Prostate gland (tissue), 2 donors: ENCODE data around the gene TNRC18. TPM values are rescaled to one million over a fixed set of nuclear protein-coding genes. Genes with fewer than 3 reads are reported as not detected.
"Not testable (repeated sequence)": the region's sequence is repeated elsewhere in the genome, so short reads cannot be mapped to it uniquely, and the experiment has no call there.

Experiments used
- DNase-seq: peaks from one replicate; pipeline ENCODE4 v3.0.0-alpha.2; 2019; ENCODE audit warnings: low spot score
- H3K27ac ChIP-seq, 2 donors: fragments of 200-600 bp; sonication (generic); 2 replicates each; pipeline ENCODE4 v1.5.1; 2017 to 2019
- H3K27me3 ChIP-seq: fragments of 200-600 bp; sonication (generic); replicated peaks from 2 replicates; pipeline ENCODE4 v1.5.1; 2019; ENCODE audit not compliant: insufficient read depth
- H3K36me3 ChIP-seq, 2 donors: fragments of 200-600 bp; sonication (generic); 1 replicate in 1 of 2; 2 replicates in 1 of 2; pipeline versions ENCODE4 v1.5.1 to v1.8.1; 2017 to 2019
- H3K4me1 ChIP-seq: fragments of 200-600 bp; sonication (generic); replicated peaks from 2 replicates; pipeline ENCODE4 v1.5.1; 2019
- H3K4me3 ChIP-seq, 2 donors: fragments of 200-600 bp; sonication (generic); 2 replicates each; pipeline ENCODE4 v1.5.1; 2017 to 2019
- H3K9me3 ChIP-seq: fragments of 200-600 bp; sonication (generic); 2 replicates; pipeline ENCODE4 v1.5.1; 2017
- CTCF ChIP-seq, 4 experiments: fragments of 200-600 bp in 2 of 4; fragments of 450-650 bp in 2 of 4; sonication (generic) in 2 of 4; IDR thresholded peaks; 1 replicate in 3 of 4; 2 replicates in 1 of 4; pipeline ENCODE4 v1.5.1; 2016 to 2019; ENCODE audit warnings: antibody characterized with exemption in 4 of 4, mild to moderate bottlenecking in 2 of 4, moderate library complexity in 2 of 4
- POLR2A ChIP-seq: fragments of 450-650 bp; IDR thresholded peaks from one replicate; pipeline ENCODE4 v1.6.1; 2016; ENCODE audit warnings: antibody characterized with exemption, mild to moderate bottlenecking
- POLR2AphosphoS5 ChIP-seq: sonication (generic); formaldehyde crosslinking; IDR thresholded peaks from one replicate; pipeline ENCODE4 v1.6.1; 2017; ENCODE audit warnings: antibody characterized with exemption
- WGBS: methylation state at CpG from one replicate; pipeline ENCODE4 v1.1.5; 2018; 5-methylcytosine and 5-hydroxymethylcytosine counted together
- intact Hi-C: fragments of 100-400 bp; cut with DNase I; formaldehyde crosslinking; loops from one replicate; pipeline ENCODE4 v1.14.2; 2022
- total RNA-seq, 2 donors: library from RNA; depleted of rRNA; stranded (reverse); fragments of >200 nt; gene quantifications; one replicate each; pipeline ENCODE4 v1.1.0, GENCODE V29; 2016

TNRC18 gene
- total RNA-seq, 2 donors from 2014 or later = 138 to 290 TPM

DNA sequence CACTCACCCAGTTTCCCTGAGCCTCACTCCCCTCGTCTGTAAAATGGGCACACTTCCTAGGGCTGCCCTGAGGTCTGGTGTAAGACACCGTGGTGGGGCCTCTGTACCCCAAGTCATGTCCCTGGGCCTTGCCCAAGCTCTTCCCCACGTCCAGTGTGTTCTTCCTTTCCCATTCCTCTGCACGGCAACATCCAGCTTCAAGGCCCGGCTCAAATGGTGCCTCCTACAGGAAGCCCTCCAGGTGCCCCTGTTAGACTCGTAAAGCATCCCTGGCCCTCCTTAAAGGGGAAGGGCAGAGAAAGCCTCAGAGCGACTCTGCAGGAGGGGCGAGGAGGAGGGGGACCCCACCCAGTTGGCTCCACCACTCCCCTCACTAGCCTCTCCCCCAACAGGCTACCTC lies 132.3 kb downstream of the TNRC18 start:
- Histone ChIP-seq H3K9me3 (no peaks in the 10 kb centered on the region), H3K27ac (no peak overlapping the region), H3K4me3 (no peak overlapping the region), H3K4me1 (no peaks in the 10 kb centered on the region), H3K27me3 (no peaks in the 10 kb centered on the region), H3K36me3 (no peaks in the 10 kb centered on the region)
- 81% methylated on average over 6 of the region's 8 CpGs for WGBS
- intact Hi-C loops = no loop called here
- DNase-seq = no peak
- TF ChIP-seq CTCF (IDR thresholded peaks at IDR 0.05) (no peak), POLR2A (no peak), POLR2AphosphoS5 (no peak)

- no peak for DNase-seq
- intact Hi-C loops = no loop called here
- WGBS = 92% methylated on average over 7 of the region's 7 CpGs
- no peaks in the 10 kb centered on the region for H3K9me3 ChIP-seq
- no peak for TF ChIP-seq POLR2AphosphoS5
- H3K36me3 ChIP-seq = no peaks in the 10 kb centered on the region
- no peaks in the 10 kb centered on the region for H3K27me3 ChIP-seq
- H3K4me1 ChIP-seq = no peaks in the 10 kb centered on the region
- no peak overlapping the region for H3K4me3 ChIP-seq
- H3K27ac ChIP-seq = no peak overlapping the region
Measured at GRCh38 chr7:5289355-5289754, 134.3 kb downstream of the TNRC18 start.

DNA sequence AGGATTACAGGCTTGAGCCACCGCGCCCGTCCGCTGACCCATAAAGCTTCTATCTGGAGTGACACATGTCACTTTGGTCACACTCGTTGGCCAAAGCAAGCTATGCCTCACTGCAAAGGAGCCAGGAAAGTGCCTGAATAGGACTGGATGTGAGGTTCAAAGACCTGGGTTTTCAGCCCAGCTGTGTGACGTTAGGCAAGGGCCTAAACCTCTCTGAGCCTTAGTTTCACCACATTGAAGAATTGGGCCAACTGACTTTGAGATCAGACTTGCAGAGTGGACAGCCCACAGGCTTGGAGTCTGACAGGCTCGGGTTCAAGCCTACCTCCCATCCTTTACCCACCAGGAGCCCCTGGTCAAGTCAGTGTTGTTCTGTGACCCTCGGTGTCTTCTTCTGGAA lies 135.1 kb downstream of the TNRC18 start:
- intact Hi-C loops, H3K36me3 ChIP-seq, H3K27ac ChIP-seq, H3K4me1 ChIP-seq, H3K9me3 ChIP-seq, H3K4me3 ChIP-seq, H3K27me3 ChIP-seq, DNase-seq: not testable (repeated sequence)
- 95% methylated on average over 8 of the region's 8 CpGs for WGBS

- TF ChIP-seq CTCF (IDR thresholded peaks at IDR 0.05) (no peak), POLR2A (no peak), POLR2AphosphoS5 (no peak)
- H3K27me3 ChIP-seq = no peaks in the 10 kb centered on the region
- 93% methylated on average over 19 of the region's 19 CpGs for WGBS
Measured at GRCh38 chr7:5287802-5288201, 135.8 kb downstream of the TNRC18 start.

DNA sequence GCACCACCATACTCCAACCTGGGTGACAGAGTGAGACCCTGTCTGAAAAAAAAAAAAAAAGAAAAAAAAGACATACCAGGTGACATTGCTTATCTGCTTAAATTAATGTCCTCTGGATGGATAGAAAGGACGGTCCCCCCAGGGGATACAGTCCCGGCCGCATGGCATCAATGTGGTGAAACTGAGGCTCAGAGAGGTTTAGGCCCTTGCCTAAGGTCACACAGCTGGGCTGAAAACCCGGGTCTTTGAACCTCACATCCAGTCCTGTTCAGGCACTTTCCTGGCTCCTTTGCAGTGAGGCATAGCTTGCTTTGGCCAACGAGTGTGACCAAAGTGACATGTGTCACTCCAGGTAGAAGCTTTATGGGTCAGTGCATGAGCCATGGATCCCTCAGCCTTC lies 136.3 kb downstream of the TNRC18 start:
- H3K4me3 ChIP-seq, DNase-seq, H3K4me1 ChIP-seq, H3K27ac ChIP-seq, H3K9me3 ChIP-seq, H3K27me3 ChIP-seq, H3K36me3 ChIP-seq, intact Hi-C loops: not testable (repeated sequence)
- 91% methylated on average over 5 of the region's 5 CpGs for WGBS

More at GRCh38 chr7:5287802-5288201, 135.8 kb downstream of the TNRC18 start:
- DNase-seq = no peak
- Histone ChIP-seq H3K4me1 (no peaks in the 10 kb centered on the region), H3K4me3 (no peak overlapping the region), H3K9me3 (no peaks in the 10 kb centered on the region), H3K27ac (no peak overlapping the region), H3K36me3 (no peaks in the 10 kb centered on the region)
- intact Hi-C loops = no loop called here

- Histone ChIP-seq H3K4me3 (no peak overlapping the region), H3K4me1 (no peaks in the 10 kb centered on the region), H3K27me3 (no peaks in the 10 kb centered on the region), H3K9me3 (no peaks in the 10 kb centered on the region), H3K27ac (no peak overlapping the region), H3K36me3 (no peaks in the 10 kb centered on the region)
- WGBS = 88% methylated on average over 9 of the region's 9 CpGs
- intact Hi-C loops = no loop called here
- DNase-seq = no peak
- no peak for TF ChIP-seq POLR2AphosphoS5
- TF ChIP-seq POLR2A = no peak
- TF ChIP-seq CTCF (IDR thresholded peaks at IDR 0.05) = no peak
Measured at GRCh38 chr7:5286933-5287332, 136.7 kb downstream of the TNRC18 start.
